NCI-H1092 treated with DMSO at 0.1 percent for 48 hours (cell line): Measurements from ENCODE around the gene MEF2A.

Experiments used
- DNase-seq: peaks from one replicate; lab custom pipeline; 2025; lab: John Stamatoyannopoulos, UW

MEF2A gene

GRCh38 chr15:99606646-99607045 lies 40.9 kb downstream of the MEF2A start:
- DNase-seq, result no peak

GRCh38 chr15:99613481-99613880 lies 47.7 kb downstream of the MEF2A start:
- DNase-seq, result no peak

GRCh38 chr15:99613887-99614647 lies 48.3 kb downstream of the MEF2A start:
- no peak for DNase-seq

GRCh38 chr15:99614749-99615288 lies 49.0 kb downstream of the MEF2A start:
- DNase-seq, result no peak

- DNase-seq, result no peak
Observed at GRCh38 chr15:99615460-99615859, 49.7 kb downstream of the MEF2A start.

- no peak for DNase-seq
Observed at GRCh38 chr15:99616129-99616528, 50.3 kb downstream of the MEF2A start.

- DNase-seq, result no peak
Observed at GRCh38 chr15:99616773-99617342, 51.1 kb downstream of the MEF2A start.

GRCh38 chr15:99618941-99619411 lies 53.2 kb downstream of the MEF2A start:
- DNase-seq, result no peak

GRCh38 chr15:99619712-99620111 lies 53.9 kb downstream of the MEF2A start:
- DNase-seq, result no peak

GRCh38 chr15:99620178-99620577 lies 54.4 kb downstream of the MEF2A start:
- no peak for DNase-seq

GRCh38 chr15:99621767-99622166 lies 56.0 kb downstream of the MEF2A start:
- DNase-seq, result no peak

GRCh38 chr15:99628374-99629001 lies 62.7 kb downstream of the MEF2A start:
- DNase-seq, result no peak

- DNase-seq, result no peak
Observed at GRCh38 chr15:99630607-99631131, 64.9 kb downstream of the MEF2A start.

- DNase-seq, result no peak
Observed at GRCh38 chr15:99631255-99631654, 65.5 kb downstream of the MEF2A start.

GRCh38 chr15:99632521-99632920 lies 66.7 kb downstream of the MEF2A start:
- DNase-seq, result no peak

GRCh38 chr15:99633655-99634054 lies 67.9 kb downstream of the MEF2A start:
- no peak for DNase-seq

- DNase-seq, result no peak
Observed at GRCh38 chr15:99634576-99634975, 68.8 kb downstream of the MEF2A start.

GRCh38 chr15:99635145-99635544 lies 69.4 kb downstream of the MEF2A start:
- no peak for DNase-seq

GRCh38 chr15:99635794-99636193 lies 70.0 kb downstream of the MEF2A start:
- no peak for DNase-seq

GRCh38 chr15:99644913-99645542 lies 79.2 kb downstream of the MEF2A start:
- no peak for DNase-seq

- DNase-seq, result no peak
Observed at GRCh38 chr15:99645543-99645935, 79.8 kb downstream of the MEF2A start.

GRCh38 chr15:99645951-99646350 lies 80.2 kb downstream of the MEF2A start:
- DNase-seq, result no peak
